Umbilical cord (tissue), 2 donors: ENCODE results near the gene MYO18A. TPM values are rescaled to one million over a fixed set of nuclear protein-coding genes. Genes with fewer than 3 reads are reported as not detected.

Experiments
- DNase-seq: peaks from one replicate; pipeline ENCODE4 v3.0.0-alpha.2; 2015; ENCODE audit warnings: low spot score
- total RNA-seq: library from RNA; depleted of rRNA; stranded (reverse); fragments of >200 nt; gene quantifications from one replicate; pipeline ENCODE4 v1.2.3, GENCODE V29; 2014; ENCODE audit warnings: low replicate concordance; ENCODE audit not compliant: insufficient read depth

The MYO18A gene
- total RNA-seq, 1 donor from 2014 or later, result 41.9 TPM

DNA sequence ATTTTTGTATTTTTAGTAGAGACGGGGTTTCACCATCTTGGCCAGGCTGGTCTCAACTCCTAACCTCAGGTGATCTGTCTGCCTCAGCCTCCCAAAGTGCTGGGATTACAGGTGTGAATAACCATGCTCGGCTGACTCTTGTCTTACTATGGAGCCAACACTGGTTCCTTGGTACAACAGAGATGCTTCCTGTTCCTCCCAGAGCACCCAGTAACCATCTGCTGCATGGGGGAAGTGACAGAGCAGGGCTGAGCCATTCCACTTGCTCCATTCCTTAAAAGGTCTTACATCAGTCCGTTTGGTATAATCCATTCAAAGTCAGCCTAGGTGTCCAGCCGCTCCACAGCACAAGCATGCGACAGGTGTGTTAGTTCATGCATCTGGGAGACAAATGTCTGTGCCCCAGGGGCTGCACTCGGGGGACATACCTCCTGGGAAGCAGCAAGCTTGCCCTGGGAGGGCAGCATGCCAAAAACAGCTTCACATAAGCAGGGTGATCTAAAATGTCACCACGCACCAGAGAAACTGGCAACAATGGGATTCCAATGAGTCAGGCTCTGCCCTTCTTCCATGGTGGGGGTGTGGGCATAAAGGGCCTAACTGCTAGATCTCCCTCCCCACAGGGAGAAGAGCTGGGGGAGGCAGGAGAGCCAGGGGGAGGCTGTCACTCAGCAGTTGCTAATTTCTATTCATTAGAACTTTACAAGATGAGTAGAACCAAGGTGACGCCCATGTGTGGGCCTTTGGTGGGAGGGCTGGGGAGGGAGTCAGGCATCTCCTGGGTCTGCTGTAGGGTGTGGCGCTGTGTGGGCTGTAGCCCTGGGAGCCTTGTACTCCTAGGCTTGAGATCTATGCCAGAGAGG lies 101.8 kb downstream of the MYO18A start:
- DNase-seq, result no peak

DNA sequence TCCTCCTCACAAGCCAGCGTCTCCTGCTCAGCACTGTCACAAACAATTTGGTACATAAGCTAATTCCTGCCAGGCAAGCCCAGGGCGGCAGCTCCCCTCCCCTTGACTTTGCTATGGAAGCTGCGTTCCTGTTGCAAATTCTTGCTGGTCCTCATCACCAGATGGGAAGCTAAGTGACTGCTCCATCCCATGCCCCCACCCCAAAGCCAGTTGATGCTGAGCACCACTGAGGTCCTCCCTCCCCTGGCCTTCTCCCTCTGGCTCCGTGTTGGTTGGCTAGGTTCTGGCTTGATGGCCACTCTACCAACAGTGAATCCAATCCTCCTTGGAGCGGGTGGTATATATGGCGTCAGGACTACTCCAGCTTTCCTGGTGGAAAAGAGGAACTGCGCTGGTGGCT lies 102.9 kb downstream of the MYO18A start:
- DNase-seq, result no peak

DNA sequence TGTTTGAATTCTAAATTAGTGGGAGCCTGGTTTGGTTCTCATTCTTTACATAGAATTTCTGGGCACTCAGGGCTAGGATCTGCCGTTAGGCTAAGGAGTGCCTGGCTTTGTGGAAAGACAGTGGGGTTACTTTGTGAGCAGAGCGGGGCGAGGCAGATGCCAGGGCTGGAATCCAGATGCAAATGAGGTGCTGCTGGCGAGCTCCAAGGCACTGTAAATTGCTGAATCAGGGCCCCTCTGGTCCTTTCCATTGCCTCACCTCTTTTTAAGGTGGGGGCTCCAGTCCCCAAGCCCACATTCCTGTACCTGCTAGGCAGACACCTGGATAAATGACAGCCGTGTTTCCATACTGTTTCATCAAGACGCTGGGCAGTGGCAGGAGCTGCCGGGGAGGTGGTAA lies 103.5 kb downstream of the MYO18A start:
- DNase-seq, result no peak

DNA sequence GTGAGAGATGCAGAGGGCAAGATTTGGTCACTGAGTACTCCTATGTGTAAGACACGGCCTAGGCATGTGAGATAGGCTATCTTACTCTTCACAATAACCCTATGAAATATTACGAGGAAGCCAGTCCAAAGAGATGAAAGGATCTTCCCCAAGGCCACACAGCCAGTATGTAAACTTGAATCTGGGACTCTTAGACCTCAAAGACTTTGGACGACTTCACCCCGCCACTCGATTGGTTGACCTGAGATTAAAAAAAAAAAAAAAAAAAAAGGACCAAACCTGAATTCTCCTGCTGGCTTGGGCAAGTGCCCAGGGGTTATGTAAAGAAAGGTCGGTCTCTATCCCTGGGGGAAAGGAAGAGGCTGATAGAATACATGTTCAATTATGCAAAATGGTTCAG lies 104.1 kb downstream of the MYO18A start:
- no peak for DNase-seq

DNA sequence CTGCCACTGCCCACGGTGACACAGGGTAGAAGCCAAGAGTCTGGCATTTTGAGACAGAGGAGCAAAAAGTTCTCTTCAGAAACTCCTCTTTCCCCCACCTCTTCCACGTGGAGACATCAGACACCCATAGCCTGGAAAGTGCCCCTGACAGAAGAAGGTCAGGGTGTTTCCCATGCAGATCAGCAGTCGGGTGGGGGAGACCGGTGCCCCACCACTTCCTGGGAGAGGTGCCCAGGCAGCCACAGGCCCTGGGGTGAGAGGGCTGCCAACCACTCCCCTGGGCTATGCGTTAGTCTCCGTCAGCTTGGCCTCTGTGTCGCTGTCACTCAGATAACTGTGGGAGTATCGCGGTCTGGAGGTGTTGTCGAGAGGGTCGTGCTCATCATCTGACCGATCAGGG lies 105.7 kb downstream of the MYO18A start:
- DNase-seq, result no peak

DNA sequence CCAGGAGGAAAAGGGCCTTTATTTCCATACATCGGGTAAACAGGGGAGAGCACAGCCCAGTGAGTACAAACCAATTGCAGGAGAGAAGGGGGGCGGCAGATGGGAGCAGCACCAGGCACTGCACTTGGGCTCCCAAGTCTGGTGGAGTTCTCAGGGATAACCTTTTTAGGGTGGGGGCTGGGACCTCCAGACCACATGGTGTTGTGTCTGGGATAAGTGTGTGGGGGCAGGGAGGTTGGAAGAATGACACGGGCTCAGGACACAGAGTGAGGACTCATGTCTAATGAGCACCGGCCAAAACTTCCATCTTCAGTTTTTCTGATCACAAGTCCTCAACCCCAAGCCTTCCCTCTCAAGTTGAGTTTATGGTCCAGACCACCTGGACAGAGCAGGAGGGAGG lies 106.7 kb downstream of the MYO18A start:
- no peak for DNase-seq

DNA sequence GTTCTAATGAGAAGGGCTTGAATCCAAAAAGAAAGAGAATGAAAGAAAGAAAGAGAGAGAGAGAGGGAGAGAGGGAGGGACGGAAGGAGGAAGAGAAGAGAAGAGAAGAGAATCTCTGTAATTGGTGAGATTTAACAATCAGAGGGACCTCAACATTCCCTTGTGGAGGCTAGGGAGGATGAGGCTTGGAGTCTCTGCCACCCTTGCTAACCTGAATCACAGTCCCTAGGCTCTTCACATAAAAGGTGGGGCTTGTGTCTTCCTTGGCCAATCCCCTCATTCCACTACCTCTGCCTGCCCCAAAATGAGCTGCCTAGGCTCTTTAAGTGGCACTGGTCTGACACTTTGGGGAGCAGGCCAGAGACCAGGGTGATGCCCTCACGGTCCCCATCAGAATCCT lies 107.2 kb downstream of the MYO18A start:
- DNase-seq, result no peak

DNA sequence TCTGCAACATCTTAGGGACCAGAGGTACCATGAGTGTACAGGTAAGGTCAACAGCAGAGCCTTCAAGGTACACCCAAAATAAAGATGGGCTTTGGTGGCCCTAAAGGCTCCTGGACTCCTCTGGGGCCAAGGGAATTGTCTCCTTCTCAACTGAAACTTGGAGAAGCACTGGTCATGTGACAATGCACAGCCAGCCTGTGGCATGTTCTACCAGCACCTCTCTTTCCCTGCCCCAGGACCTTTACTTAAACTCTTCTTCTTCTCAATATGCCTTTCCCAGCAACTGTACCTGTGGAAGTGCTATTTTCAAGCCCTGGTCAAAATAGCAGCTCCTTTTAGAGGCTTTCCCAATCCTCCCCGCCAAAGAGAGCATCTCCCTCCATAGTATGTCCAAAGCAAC lies 108.9 kb downstream of the MYO18A start:
- DNase-seq, result no peak

DNA sequence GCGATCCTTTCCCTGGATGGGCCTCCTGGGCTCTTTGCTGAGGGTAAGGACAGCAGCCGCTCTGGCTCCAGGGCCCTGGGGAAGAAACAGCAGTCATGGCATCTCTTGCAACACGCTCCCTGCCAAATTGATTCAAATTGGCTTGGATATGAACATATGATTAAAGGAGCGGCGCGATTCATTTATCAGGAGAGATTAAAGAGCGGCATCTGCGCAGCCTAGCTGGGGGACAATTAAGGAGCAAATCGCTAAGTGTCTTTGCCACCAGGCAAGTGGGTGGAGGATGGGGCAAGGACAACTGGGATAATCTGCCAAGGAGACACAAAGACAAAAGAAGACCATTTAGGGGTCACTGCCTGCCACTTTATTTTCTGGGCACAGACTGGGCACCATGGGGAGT lies 109.4 kb downstream of the MYO18A start:
- no peak for DNase-seq

DNA sequence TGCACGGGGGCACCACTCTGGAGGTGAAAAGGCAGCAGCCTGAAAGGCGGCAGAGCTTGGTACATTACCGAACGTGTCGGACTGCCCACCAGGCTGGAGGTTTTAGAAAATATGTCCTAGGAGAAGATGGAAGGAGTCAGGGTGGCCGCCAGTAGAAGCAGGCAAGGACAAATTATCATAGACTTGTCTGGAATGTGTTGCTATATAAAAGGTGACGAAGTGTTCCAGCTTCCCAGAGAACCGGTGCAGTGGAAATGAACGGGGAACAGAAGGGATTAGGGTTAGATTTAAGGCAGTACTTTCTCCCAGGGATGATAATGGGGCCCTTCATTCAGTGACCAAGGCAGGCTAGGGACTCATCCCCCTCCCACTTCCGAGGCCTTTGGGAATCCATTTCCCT lies 109.9 kb downstream of the MYO18A start:
- DNase-seq, result no peak

DNA sequence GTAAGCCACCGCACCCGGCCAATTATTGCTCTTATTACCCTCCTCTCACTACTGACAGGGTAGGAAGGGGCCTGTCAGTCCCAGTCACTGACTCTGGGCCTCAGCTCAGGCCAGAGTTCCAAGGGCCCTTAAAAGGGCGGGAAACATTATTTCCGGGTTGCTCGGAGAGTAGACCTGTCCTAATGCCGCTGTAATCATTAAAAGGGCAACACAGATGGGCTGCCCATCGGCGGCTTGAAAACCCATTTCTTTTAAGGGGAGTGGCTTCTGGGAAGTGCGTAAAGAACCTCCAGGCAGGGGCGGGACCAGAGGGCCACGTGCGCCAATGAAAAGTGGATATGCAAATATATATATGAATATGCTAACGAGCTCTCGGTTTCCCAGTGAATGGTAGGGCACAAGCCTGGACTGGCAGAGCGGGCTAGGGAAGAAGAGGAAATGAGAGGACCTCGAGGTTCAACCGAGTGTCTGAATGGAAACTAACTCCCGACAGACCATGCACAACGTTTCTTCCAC lies 110.6 kb downstream of the MYO18A start:
- peak; percentile 49 for DNase-seq

DNA sequence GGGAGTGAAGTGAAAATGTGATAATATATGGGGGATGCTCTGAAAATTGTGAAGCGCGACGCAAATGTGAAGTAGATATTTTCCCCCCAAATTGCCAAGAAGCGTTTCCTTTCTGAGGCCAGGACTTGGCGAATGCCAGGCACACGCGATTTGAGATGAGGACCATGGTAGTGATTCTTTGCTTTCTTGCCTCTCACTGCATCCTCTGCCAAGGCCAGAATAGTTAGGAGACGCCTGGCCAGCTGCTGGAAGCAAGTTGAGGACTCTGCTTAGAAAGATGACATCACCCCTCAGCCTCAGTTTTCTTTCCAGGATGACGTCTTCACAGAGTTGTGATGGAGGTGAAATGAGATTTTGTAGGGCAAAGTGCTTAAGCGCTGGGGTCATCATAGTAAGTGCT lies 111.4 kb downstream of the MYO18A start:
- no peak for DNase-seq

DNA sequence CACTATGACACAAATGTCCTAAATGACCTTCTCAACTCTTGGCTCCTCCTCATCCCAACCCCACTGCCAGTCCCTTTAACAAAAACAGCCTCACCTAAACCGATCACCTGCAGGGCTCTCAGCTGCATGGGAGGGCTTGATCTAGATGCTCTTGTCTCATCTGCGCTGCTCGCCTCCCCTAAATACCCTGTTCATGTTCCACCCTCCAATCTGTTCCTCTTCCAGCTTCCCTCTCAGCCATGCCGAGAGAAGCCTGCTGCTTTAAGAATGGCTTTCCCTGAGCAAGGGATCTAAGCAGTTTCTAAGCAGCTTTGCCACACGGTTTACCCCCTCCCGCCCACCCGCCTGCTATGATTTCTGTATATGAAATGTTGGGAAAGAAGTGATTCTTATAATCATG lies 113.6 kb downstream of the MYO18A start:
- DNase-seq, result no peak

DNA sequence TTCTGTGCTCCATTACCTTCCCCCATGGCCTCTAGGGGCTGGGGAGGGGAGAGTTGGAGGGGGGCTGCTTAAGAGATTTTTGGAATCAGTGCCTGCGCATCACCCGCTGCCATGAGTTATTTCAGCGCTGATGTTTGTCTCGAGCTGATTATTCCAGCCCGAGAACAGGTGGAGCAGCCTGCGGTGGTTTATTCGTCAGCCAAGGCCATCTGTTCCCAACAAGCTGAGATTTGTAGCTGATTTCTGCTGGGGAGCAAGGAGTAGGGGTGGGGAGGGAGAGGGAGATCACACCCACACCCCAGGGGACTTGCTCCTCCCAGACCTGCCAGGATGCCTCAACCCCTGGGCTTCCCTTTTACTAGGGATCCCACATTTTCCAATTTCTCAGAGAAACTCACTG lies 114.2 kb downstream of the MYO18A start:
- DNase-seq, result no peak

DNA sequence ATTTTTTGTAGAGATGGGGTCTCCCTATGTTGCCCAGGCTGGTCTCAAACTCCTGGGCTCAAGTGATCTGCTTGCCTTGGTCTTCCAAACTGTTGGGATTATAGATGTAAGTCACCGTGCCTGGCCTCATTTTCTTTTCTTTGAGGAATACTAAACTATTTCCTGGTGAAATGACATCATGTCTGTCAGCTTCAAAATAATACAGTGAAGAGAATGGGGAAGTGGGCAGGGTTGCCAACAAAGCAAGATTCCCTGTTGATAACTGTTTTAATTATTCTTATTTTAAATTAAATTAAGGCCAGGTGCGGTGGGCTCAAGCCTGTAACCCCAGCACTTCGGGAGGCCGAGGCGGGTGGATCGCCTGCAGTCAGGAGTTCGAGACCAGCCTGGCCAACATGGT lies 116.2 kb downstream of the MYO18A start:
- no peak for DNase-seq

DNA sequence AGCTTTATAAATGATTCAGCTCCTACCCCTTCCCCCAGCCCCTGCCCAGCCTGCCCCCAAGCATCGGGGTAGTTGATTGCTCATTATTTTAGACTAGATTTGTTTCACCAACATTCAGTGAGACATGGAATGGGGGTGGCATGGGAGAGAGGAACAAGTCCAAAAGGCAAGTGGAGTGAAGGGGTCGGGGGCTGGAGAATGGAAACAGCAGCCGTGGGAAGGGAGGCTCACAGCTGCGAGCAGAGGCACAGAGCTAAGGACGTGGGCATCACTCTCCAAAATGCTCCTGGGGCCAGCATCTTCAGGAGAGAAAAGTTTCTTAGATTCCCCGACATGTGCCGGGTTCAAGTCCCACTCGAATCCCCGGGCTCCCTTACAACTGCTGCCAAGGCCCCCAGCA lies 118.0 kb downstream of the MYO18A start:
- no peak for DNase-seq

DNA sequence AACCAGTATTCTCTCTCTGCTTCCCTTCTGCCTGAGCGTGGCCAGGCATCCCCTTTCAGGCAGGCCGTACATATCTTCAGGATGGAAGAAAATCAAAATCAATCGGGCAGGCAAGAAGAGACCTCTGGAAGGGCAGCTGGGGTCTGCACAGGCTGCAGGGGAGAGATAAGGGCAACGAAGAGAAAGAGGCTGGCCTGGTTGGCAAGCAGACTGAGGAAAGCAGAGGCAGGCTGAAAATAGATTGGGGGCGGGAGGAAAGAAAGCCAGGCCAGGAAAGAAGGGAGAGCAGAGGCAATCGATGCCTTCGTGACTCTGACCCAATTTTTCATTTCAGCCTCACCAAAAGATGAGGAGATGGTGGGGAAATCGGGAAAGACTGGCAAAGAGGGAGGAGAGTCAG lies 119.2 kb downstream of the MYO18A start:
- peak; percentile 53 for DNase-seq

DNA sequence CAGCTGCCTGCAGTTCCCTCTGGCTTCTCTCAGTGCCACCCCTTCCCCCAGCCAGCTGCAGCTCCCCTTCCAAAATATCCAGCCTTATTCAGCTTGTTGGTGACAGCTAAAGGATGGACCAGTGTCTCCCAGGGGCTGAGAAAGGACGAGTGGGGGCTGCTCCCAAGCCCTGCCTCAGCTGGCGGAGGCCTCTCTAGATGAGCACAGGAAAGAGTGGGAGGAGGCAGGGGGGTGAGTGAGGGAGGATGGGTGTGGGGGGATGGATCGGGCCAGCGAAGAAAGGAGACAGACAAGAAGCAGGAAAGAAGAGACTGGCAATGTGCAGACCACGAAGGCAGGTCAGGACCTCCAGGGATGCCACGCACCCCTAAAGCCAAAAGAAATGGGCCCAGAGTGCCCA lies 119.7 kb downstream of the MYO18A start:
- DNase-seq, result no peak

DNA sequence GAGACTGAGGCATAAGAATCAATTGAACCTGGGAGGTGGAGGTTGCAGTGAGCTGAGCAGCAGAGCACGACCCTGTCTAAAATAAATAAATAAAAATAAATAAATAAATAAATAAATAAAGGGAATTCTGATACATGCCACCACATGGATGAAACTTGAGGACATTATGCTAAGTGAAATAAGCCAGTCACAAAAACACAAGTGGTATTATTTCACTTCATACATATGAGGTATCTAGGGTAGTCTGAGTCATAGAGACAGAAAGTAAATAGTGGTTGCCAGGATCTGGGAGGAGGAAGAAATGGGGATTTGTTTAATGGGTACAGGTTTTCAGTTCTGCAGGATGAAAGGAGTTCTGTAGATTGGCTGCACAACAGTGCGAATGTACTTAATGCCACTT lies 120.9 kb downstream of the MYO18A start:
- peak; percentile 69 for DNase-seq

DNA sequence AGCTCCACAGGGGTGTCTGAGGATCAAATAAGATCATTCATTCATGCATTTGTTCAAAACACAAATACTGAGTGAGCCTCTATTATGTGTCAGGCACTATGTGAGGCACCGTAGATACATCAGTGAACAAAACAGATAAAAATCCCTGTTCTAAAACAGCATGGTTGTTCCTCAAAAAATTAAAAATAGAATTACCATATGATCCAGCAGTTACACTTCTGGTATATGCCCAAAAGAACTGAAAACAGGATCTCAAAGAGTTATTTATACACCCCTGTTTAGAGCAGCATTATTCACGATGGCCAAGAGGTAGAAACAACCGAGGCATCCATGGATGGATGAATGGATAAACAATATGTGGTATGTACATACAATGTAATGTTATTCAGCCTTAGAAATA lies 121.8 kb downstream of the MYO18A start:
- no peak for DNase-seq

DNA sequence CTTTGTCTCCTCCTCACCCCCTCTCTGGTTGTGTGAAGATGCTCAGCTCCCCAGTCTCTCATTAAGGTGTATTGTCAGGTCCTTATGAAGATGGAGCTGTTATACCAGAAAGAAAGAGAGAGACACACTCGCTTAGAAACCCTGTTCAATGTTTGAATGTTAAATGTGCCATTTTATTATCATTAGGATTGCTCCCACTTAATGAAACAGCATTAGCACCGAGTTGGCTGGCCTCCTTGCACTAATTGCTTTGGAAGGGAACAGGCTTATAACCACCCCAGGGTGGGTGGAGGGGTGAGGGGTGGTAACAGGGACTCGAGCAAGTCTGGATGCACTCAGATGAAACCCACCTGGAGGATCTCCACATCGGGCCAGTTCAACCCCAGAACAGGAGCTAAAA lies 122.8 kb downstream of the MYO18A start:
- no peak for DNase-seq

DNA sequence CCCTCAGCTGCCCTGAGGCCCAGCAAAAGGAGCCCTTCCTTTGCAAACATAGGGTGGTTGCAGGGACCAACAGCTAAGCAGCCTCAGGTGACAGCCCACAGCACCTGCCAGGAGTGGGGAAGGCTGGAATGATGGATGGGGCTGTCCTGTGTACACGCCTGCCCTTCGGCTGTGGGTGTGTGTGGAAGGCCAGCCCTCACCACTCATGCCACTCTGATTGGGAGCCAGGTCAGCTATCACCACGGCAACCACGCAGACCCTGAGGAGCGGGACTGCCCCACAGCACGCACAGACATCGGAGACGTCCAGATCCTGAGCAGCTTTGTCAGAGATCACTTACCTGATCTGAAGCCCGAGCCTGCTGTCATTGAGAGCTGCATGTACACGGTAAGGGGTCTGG lies 125.4 kb downstream of the MYO18A start:
- DNase-seq, result no peak

DNA sequence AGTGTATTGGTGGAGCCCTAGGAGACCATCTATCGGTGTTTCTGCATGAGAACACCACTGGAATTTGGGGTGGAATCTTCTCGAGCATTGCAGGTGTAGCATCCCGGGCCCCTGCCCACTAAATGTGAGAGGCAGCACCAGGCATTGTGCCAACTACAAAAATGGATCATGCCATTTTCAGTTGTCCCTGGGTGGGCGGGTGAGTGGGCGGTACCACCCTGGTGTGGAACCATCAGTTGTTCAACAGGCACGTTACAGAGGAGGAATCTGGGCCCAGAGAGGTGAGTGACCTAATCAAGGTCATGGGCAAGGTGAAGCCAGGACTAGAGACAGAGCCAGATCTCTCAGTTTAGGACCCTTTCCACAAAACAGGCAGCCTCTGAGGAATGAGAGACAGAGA lies 128.5 kb downstream of the MYO18A start:
- DNase-seq, result no peak

DNA sequence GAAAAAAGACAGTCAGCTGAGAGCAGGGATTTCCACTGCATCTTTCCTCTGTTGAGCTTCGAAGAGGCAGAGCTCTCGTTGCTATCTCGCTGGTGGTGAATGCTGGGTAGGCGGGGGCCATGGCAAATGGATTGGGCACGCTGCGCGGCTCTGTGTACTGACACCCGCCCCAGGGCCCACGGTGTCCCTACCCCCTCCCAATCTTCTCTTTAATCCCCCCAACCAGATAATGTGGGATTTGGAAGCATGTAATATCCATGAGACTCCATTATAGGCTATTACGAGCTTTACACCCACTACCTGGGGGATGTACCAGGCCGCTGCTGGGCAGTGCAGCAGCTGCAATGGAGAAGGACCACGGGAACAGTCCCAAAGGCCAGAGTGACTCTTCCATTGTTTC lies 129.0 kb downstream of the MYO18A start:
- DNase-seq, result no peak
